Measurements from ENCODE around the gene RGS12. TPM values are rescaled to one million over a fixed set of nuclear protein-coding genes. Genes with fewer than 3 reads are reported as not detected.

RGS12 gene
- total and polyA plus RNA-seq, 2 experiments from 2014 or later = 8.0 to 19.0 TPM

DNA sequence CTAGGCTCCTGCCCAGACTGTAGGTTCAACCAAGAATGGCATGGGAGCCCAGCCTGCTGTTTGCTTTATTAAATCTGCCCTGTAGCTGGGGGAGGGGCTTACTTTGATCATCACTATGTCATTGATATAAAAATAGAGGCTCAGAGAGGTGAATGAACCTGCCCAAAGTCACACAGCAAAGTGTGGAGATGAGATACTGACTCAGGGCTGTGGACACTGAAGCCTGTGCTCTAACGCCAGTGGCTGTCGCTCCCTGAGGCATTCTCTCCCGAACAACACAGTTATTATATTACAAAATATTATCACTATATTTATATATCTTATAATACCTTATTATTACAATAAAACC lies 40.4 kb upstream of the RGS12 start:
- Histone ChIP-seq H3K27me3 (ENCODE audit: insufficient read depth) (no peaks in the 10 kb centered on the region), H2AFZ (no peak overlapping the region), H4K20me1 (replicated peaks; ENCODE audit: insufficient read depth) (no peaks in the 10 kb centered on the region), H3K79me2 (replicated peaks; ENCODE audit: insufficient read depth) (no peaks in the 10 kb centered on the region), H3K36me3 (ENCODE audit: insufficient read depth) (no peaks in the 10 kb centered on the region), H3K4me3 (no peak overlapping the region), H3F3A (replicated peaks; ENCODE audit: low read depth) (no peaks in the 10 kb centered on the region), H3K4me2 (no peak overlapping the region), H3K27ac (ENCODE audit: low read depth) (no peak overlapping the region), H3K9me2 (ENCODE audit: insufficient read depth) (no peaks in the 10 kb centered on the region), H3K4me1 (ENCODE audit: insufficient read depth) (no peaks in the 10 kb centered on the region)
- Mint-ChIP-seq H3K27me3 (ENCODE audit: insufficient read depth, low read depth, poor library complexity) (peaks cover 4% of the 10 kb centered on the region), H3K27ac (no peak overlapping the region), H3K4me1 (peaks cover 6% of the 10 kb centered on the region; the same call in 2 of the 3 replicates), H3K9me3 (no peaks in the 10 kb centered on the region; the same call in 2 of the 3 replicates), H3K4me3 (no peak overlapping the region), H3K36me3 (ENCODE audit: low read depth) (no peaks in the 10 kb centered on the region; the same call in 2 of the 3 replicates)
- TF ChIP-seq NANOG (IDR thresholded peaks at IDR 0.05; ENCODE audit: borderline replicate concordance) (no peak), STAT1 (IDR thresholded peaks at IDR 0.05; ENCODE audit: unreplicated experiment) (no peak), CREB1 (CRISPR knock-in tag; IDR thresholded peaks at IDR 0.05; ENCODE audit: low read depth) (no peak), JUNB (IDR thresholded peaks at IDR 0.05; ENCODE audit: unreplicated experiment) (no peak), POLR2AphosphoS5 (IDR thresholded peaks at IDR 0.05; ENCODE audit: low read depth) (no peak), EZH2 (IDR thresholded peaks at IDR 0.05; ENCODE audit: low read depth, unreplicated experiment) (no peak), ZNF114 (CRISPR knock-in tag; IDR thresholded peaks at IDR 0.05) (no peak), ZNF331 (CRISPR knock-in tag; IDR thresholded peaks at IDR 0.05; ENCODE audit: low read depth) (no peak), EZH2phosphoT487 (IDR thresholded peaks at IDR 0.05; ENCODE audit: unreplicated experiment) (no peak)
- TF ChIP-seq, protein P1, sequence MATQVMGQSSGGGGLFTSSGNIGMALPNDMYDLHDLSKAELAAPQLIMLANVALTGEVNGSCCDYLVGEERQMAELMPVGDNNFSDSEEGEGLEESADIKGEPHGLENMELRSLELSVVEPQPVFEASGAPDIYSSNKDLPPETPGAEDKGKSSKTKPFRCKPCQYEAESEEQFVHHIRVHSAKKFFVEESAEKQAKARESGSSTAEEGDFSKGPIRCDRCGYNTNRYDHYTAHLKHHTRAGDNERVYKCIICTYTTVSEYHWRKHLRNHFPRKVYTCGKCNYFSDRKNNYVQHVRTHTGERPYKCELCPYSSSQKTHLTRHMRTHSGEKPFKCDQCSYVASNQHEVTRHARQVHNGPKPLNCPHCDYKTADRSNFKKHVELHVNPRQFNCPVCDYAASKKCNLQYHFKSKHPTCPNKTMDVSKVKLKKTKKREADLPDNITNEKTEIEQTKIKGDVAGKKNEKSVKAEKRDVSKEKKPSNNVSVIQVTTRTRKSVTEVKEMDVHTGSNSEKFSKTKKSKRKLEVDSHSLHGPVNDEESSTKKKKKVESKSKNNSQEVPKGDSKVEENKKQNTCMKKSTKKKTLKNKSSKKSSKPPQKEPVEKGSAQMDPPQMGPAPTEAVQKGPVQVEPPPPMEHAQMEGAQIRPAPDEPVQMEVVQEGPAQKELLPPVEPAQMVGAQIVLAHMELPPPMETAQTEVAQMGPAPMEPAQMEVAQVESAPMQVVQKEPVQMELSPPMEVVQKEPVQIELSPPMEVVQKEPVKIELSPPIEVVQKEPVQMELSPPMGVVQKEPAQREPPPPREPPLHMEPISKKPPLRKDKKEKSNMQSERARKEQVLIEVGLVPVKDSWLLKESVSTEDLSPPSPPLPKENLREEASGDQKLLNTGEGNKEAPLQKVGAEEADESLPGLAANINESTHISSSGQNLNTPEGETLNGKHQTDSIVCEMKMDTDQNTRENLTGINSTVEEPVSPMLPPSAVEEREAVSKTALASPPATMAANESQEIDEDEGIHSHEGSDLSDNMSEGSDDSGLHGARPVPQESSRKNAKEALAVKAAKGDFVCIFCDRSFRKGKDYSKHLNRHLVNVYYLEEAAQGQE (IDR thresholded peaks at IDR 0.05; ENCODE audit: unreplicated experiment) = no peak
- TF ChIP-seq, protein P2, sequence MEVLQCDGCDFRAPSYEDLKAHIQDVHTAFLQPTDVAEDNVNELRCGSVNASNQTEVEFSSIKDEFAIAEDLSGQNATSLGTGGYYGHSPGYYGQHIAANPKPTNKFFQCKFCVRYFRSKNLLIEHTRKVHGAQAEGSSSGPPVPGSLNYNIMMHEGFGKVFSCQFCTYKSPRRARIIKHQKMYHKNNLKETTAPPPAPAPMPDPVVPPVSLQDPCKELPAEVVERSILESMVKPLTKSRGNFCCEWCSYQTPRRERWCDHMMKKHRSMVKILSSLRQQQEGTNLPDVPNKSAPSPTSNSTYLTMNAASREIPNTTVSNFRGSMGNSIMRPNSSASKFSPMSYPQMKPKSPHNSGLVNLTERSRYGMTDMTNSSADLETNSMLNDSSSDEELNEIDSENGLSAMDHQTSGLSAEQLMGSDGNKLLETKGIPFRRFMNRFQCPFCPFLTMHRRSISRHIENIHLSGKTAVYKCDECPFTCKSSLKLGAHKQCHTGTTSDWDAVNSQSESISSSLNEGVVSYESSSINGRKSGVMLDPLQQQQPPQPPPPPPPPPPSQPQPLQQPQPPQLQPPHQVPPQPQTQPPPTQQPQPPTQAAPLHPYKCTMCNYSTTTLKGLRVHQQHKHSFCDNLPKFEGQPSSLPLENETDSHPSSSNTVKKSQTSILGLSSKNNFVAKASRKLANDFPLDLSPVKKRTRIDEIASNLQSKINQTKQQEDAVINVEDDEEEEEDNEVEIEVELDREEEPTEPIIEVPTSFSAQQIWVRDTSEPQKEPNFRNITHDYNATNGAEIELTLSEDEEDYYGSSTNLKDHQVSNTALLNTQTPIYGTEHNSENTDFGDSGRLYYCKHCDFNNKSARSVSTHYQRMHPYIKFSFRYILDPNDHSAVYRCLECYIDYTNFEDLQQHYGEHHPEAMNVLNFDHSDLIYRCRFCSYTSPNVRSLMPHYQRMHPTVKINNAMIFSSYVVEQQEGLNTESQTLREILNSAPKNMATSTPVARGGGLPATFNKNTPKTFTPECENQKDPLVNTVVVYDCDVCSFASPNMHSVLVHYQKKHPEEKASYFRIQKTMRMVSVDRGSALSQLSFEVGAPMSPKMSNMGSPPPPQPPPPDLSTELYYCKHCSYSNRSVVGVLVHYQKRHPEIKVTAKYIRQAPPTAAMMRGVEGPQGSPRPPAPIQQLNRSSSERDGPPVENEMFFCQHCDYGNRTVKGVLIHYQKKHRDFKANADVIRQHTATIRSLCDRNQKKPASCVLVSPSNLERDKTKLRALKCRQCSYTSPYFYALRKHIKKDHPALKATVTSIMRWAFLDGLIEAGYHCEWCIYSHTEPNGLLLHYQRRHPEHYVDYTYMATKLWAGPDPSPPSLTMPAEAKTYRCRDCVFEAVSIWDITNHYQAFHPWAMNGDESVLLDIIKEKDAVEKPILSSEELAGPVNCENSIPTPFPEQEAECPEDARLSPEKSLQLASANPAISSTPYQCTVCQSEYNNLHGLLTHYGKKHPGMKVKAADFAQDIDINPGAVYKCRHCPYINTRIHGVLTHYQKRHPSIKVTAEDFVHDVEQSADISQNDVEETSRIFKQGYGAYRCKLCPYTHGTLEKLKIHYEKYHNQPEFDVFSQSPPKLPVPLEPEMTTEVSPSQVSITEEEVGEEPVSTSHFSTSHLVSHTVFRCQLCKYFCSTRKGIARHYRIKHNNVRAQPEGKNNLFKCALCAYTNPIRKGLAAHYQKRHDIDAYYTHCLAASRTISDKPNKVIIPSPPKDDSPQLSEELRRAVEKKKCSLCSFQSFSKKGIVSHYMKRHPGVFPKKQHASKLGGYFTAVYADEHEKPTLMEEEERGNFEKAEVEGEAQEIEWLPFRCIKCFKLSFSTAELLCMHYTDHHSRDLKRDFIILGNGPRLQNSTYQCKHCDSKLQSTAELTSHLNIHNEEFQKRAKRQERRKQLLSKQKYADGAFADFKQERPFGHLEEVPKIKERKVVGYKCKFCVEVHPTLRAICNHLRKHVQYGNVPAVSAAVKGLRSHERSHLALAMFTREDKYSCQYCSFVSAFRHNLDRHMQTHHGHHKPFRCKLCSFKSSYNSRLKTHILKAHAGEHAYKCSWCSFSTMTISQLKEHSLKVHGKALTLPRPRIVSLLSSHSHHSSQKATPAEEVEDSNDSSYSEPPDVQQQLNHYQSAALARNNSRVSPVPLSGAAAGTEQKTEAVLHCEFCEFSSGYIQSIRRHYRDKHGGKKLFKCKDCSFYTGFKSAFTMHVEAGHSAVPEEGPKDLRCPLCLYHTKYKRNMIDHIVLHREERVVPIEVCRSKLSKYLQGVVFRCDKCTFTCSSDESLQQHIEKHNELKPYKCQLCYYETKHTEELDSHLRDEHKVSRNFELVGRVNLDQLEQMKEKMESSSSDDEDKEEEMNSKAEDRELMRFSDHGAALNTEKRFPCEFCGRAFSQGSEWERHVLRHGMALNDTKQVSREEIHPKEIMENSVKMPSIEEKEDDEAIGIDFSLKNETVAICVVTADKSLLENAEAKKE (CRISPR knock-in tag; IDR thresholded peaks at IDR 0.05) = no peak
- TF ChIP-seq, protein P3, sequence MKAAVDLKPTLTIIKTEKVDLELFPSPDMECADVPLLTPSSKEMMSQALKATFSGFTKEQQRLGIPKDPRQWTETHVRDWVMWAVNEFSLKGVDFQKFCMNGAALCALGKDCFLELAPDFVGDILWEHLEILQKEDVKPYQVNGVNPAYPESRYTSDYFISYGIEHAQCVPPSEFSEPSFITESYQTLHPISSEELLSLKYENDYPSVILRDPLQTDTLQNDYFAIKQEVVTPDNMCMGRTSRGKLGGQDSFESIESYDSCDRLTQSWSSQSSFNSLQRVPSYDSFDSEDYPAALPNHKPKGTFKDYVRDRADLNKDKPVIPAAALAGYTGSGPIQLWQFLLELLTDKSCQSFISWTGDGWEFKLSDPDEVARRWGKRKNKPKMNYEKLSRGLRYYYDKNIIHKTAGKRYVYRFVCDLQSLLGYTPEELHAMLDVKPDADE (IDR thresholded peaks at IDR 0.05) = no peak
- TF ChIP-seq, protein P4, sequence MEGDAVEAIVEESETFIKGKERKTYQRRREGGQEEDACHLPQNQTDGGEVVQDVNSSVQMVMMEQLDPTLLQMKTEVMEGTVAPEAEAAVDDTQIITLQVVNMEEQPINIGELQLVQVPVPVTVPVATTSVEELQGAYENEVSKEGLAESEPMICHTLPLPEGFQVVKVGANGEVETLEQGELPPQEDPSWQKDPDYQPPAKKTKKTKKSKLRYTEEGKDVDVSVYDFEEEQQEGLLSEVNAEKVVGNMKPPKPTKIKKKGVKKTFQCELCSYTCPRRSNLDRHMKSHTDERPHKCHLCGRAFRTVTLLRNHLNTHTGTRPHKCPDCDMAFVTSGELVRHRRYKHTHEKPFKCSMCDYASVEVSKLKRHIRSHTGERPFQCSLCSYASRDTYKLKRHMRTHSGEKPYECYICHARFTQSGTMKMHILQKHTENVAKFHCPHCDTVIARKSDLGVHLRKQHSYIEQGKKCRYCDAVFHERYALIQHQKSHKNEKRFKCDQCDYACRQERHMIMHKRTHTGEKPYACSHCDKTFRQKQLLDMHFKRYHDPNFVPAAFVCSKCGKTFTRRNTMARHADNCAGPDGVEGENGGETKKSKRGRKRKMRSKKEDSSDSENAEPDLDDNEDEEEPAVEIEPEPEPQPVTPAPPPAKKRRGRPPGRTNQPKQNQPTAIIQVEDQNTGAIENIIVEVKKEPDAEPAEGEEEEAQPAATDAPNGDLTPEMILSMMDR (conservative IDR thresholded peaks at IDR 0.05; ENCODE audit: low read depth in 2 of 2) = no peak
- no peak for DNase-seq (ENCODE audit: low spot score)
- no peak for ATAC-seq

All from GM23338 (cell line).